H1 (cell line): Measurements from ENCODE around the gene TTC23.

Experiments
- EZH2 ChIP-seq: fragments of 200-600 bp; sonication (generic); IDR thresholded peaks from 2 replicates; pipeline ENCODE4 v1.7.1; 2012; ENCODE audit warnings: low read depth, mild to moderate bottlenecking, moderate library complexity, low read length, inconsistent platforms; ENCODE audit not compliant: severe bottlenecking
- POLR2A ChIP-seq, 2 experiments: IDR thresholded peaks; 1 replicate in 1 of 2; 2 replicates in 1 of 2; pipeline ENCODE4 v1.6.1; 2011; ENCODE audit warnings: low read depth in 2 of 2, low read length in 2 of 2, mild to moderate bottlenecking in 2 of 2; ENCODE audit errors: control extremely low read depth in 1 of 2
- SRF ChIP-seq: IDR thresholded peaks from 2 replicates; pipeline ENCODE4 v1.6.1; 2011; ENCODE audit warnings: mild to moderate bottlenecking, low read depth, low read length, moderate library complexity
- TF ChIP-seq, protein P1 (sequence below), 3 experiments: IDR thresholded peaks; 1 replicate in 2 of 3; 2 replicates in 1 of 3; pipeline versions ENCODE4 v1.5.1 to v1.6.1; 2011; ENCODE audit warnings: low read length in 3 of 3, mild to moderate bottlenecking in 3 of 3, inconsistent platforms in 2 of 3, low read depth in 1 of 3, moderate library complexity in 1 of 3; ENCODE audit not compliant: insufficient read depth in 1 of 3; ENCODE audit errors: control extremely low read depth in 1 of 3

DNA sequence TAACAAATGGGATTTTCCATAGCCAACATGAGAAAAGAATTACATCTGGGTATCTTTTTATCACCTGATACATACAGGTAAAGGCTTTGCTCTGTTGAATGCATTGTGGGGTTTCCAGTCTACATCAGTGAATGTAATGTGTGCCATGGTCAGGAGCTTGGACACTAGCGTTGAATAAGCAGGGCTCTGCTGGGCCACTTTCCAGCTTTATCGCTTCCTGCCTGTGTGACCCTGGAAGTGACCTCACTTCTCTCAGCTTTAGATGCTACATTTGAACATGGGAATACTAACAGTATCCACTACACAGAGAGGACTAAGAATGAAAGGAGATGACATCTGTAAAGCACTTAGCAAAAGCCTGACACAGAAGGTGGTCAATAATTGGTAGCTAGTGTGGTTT lies 40.1 kb downstream of the TTC23 start:
- TF ChIP-seq POLR2A (IDR thresholded peaks at IDR 0.05; ENCODE audit: control extremely low read depth in 1 of 2, low read depth in 2 of 2, low read length in 2 of 2) (no peak), EZH2 (no peak), SRF (no peak)
- TF ChIP-seq, protein P1, sequence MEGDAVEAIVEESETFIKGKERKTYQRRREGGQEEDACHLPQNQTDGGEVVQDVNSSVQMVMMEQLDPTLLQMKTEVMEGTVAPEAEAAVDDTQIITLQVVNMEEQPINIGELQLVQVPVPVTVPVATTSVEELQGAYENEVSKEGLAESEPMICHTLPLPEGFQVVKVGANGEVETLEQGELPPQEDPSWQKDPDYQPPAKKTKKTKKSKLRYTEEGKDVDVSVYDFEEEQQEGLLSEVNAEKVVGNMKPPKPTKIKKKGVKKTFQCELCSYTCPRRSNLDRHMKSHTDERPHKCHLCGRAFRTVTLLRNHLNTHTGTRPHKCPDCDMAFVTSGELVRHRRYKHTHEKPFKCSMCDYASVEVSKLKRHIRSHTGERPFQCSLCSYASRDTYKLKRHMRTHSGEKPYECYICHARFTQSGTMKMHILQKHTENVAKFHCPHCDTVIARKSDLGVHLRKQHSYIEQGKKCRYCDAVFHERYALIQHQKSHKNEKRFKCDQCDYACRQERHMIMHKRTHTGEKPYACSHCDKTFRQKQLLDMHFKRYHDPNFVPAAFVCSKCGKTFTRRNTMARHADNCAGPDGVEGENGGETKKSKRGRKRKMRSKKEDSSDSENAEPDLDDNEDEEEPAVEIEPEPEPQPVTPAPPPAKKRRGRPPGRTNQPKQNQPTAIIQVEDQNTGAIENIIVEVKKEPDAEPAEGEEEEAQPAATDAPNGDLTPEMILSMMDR (IDR thresholded peaks at IDR 0.05; ENCODE audit: control extremely low read depth in 1 of 3, insufficient read depth in 1 of 3, low read depth in 1 of 3, low read length in 3 of 3), result no peak
